Aorta (tissue), 5 donors: ENCODE results near the gene FAM187B. TPM values are rescaled to one million over a fixed set of nuclear protein-coding genes. Genes with fewer than 3 reads are reported as not detected.

ENCODE experiments used
- ATAC-seq: fragments of 200-7000 bp; cut with Tn5 transposase; one replicate; pipeline ENCODE4 v1.9.1; 2022; ENCODE audit warnings: moderate library complexity; ENCODE audit not compliant: low FRiP score
- DNase-seq, 2 donors: peaks; one replicate each; pipeline ENCODE4 v3.0.0-alpha.2; 2020
- H3K27ac ChIP-seq, 2 donors: one replicate each; pipeline ENCODE4 v1.5.1; 2013; ENCODE audit warnings: low read length in 2 of 2, mild to moderate bottlenecking in 2 of 2, moderate library complexity in 2 of 2, control low read depth in 1 of 2, inconsistent platforms in 1 of 2, low read depth in 1 of 2
- H3K27me3 ChIP-seq, 2 donors: one replicate each; pipeline ENCODE4 v1.6.1; 2013; ENCODE audit warnings: control low read depth in 1 of 2, low read length in 1 of 2, mild to moderate bottlenecking in 1 of 2, moderate library complexity in 1 of 2; ENCODE audit not compliant: insufficient read depth in 2 of 2, control insufficient read depth in 1 of 2
- H3K36me3 ChIP-seq, 2 donors: one replicate each; pipeline ENCODE4 v1.6.1; 2013; ENCODE audit warnings: control low read depth in 1 of 2, low read length in 1 of 2, mild to moderate bottlenecking in 1 of 2; ENCODE audit not compliant: insufficient read depth in 2 of 2, control insufficient read depth in 1 of 2
- H3K4me1 ChIP-seq, 2 donors: one replicate each; pipeline ENCODE4 v1.6.1; 2013; ENCODE audit warnings: low read length in 2 of 2, control low read depth in 1 of 2, mild to moderate bottlenecking in 1 of 2, moderate library complexity in 1 of 2; ENCODE audit not compliant: insufficient read depth in 2 of 2, control insufficient read depth in 1 of 2
- H3K4me3 ChIP-seq, 2 donors: one replicate each; pipeline ENCODE4 v1.5.1; 2013; ENCODE audit warnings: low read length in 2 of 2, control low read depth in 1 of 2, mild to moderate bottlenecking in 1 of 2
- H3K9me3 ChIP-seq: one replicate; pipeline ENCODE4 v1.6.1; 2013; ENCODE audit warnings: mild to moderate bottlenecking, low read length; ENCODE audit not compliant: control insufficient read depth
- WGBS, 2 donors: extraction: QIAGEN DNeasy Blood & Tissue Kit; methylation state at CpG; one replicate each; pipeline ENCODE4 v1.1.7; 2013; 5-methylcytosine and 5-hydroxymethylcytosine counted together
- intact Hi-C, 2 donors: fragments of 100-400 bp; cut with DNase I; formaldehyde crosslinking; loops; one replicate each; pipeline versions ENCODE4 v1.14.2 to v1.15.0; 2022
- polyA plus RNA-seq, 2 donors: library from polyadenylated mRNA; stranded (reverse); fragments of 200-250 nt; gene quantifications; one replicate each; pipeline ENCODE4 v1.2.3, GENCODE V29; 2013
- total RNA-seq, 2 donors: library from RNA; stranded (reverse); fragmentation: NEBNext Ultra II Directional; extraction: Animal tissue kit (Norgen Biotek cat#: 25700); gene quantifications; one replicate each; pipeline ENCODE4 v1.2.1, GENCODE V29; 2021
- donor health status: healthy with polysubstance abuse.
- donor health status: Bipolar disorder and iron deficiency.
- donor health status: DM: no; HTN: no; CAD: no.
- donor health status: DM: no; HTN: no; CAD: no.
- donor health status: DM: yes; HTN: yes; CAD: no.

The FAM187B gene
- total and polyA plus RNA-seq, 4 donors: not detected

DNA sequence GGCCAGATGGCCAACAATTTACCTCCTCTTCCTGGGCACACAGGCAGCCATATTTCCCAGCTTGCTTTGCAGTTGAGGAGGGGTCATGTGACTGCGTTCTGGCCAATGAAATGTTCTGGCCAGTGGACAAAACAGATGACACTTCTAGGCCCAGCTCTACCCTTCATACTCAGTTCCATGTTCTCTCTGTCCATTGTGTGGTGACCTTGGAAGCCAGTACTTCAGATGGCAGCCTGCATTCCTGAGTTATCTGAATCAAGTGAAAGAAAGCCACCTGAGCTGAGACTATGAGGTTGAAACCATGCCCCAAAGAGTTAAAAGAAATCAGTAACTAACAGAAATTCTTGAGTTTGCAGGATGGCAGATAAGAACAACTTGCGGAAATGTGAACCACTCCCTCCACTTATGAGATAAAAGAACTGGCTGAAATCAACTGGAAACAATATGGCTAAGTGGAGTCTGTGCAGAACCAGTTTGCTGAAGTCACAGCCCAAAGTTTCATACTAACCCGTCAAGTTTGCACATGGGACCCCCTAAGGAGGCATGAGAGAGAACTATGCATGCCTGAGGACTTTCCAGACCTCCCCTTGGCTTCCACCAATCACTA, 8.1 kb downstream of the FAM187B start:
- ATAC-seq (no peak), DNase-seq (no peak)
- H3K4me3 ChIP-seq: no peak overlapping the region
- intact Hi-C loops: no loop called here
- WGBS, 2 donors: 34 to 39% methylated on average over 3 of the region's 3 CpGs
- no peaks in the 10 kb centered on the region for H3K36me3 ChIP-seq
- peaks cover 13% of the 10 kb centered on the region for H3K9me3 ChIP-seq
- no peaks in the 10 kb centered on the region for H3K27me3 ChIP-seq
- no peaks in the 10 kb centered on the region for H3K4me1 ChIP-seq
- H3K27ac ChIP-seq: no peak overlapping the region

- 83 to 96% methylated on average over 1 of the region's 1 CpG for WGBS, 2 donors
- Histone ChIP-seq H3K9me3 (peaks cover 13% of the 10 kb centered on the region), H3K27ac (no peak overlapping the region), H3K36me3 (no peaks in the 10 kb centered on the region), H3K27me3 (no peaks in the 10 kb centered on the region), H3K4me1 (no peaks in the 10 kb centered on the region), H3K4me3 (no peak overlapping the region)
- no peak for DNase-seq
- no peak for ATAC-seq
- intact Hi-C loops: no loop called here
These were observed 9.5 kb downstream of the FAM187B start for GRCh38 chr19:35219008-35219407.

DNA sequence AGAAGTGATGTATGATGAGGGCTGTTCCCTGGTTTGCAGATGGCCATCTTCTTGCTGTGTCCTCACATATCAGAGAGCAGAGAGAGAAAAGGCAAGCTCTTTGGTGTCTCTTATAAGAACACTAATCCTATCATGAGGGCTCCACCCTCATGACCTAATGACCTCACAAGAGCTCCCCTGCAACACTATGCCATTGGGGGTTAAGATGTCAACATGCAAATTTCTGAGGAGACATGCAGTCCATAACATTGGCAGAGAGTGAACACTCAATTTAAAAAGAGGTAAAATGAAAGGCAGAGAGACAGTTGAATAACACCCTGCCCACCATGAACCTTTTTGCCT, 10.9 kb downstream of the FAM187B start:
- DNase-seq (no peak), ATAC-seq (no peak)
- Histone ChIP-seq H3K4me1 (no peaks in the 10 kb centered on the region), H3K27me3 (no peaks in the 10 kb centered on the region), H3K36me3 (no peaks in the 10 kb centered on the region), H3K9me3 (peaks cover 8% of the 10 kb centered on the region), H3K4me3 (no peak overlapping the region), H3K27ac (no peak overlapping the region)
- intact Hi-C loops: no loop called here

DNA sequence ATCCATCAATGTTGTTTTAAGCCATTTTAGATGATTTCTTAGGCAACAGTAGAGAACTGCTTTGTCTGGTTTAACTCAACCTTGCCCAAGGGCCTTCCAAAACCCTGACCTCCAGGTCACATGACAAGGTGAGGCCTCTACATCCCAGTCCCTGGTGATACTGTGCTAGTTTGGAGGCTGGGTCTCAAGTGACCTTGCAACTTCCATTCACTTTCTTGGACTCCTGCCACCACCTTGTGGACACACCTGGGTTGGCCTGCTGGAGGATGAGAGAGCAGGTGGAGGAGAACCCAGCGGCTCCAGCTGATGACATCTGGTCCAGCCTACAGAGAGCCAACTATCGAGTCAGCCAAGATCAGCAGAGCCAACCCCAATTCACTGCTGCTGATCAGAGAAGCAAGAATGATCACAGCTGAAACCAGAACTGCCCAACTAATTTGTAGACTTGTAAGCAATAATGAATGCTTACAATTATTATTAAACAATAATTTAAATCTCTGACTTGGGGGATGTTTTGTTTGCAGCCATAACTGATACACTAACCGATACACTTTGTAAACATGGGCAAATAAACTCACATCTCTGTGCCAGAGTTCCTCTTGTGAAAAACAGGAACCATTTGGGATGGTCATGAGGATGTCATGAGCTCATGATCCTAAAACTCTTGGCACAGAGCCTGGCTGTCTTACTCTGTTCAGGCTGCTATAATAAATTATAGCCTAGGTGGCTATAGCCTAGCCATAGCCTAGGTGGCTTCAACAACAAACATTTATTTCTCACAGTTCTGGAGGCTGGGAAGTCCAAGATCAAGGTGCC, 11.5 kb downstream of the FAM187B start:
- Histone ChIP-seq H3K4me1 (no peaks in the 10 kb centered on the region), H3K9me3 (peaks cover 6% of the 10 kb centered on the region), H3K27ac (no peak overlapping the region), H3K36me3 (no peaks in the 10 kb centered on the region), H3K4me3 (no peak overlapping the region), H3K27me3 (no peaks in the 10 kb centered on the region)
- intact Hi-C loops: no loop called here
- WGBS, 2 donors: 73 to 92% methylated on average over 3 of the region's 3 CpGs
- ATAC-seq (no peak), DNase-seq (no peak)

GRCh38 chr19:35216016-35216832, 12.3 kb downstream of the FAM187B start:
- 75 to 78% methylated on average over 8 of the region's 8 CpGs for WGBS, 2 donors
- ATAC-seq (no peak), DNase-seq (no peak)
- no peaks in the 10 kb centered on the region for H3K27me3 ChIP-seq
- intact Hi-C loops: no loop called here
- H3K4me1 ChIP-seq: no peaks in the 10 kb centered on the region
- no peaks in the 10 kb centered on the region for H3K36me3 ChIP-seq
- no peak overlapping the region for H3K27ac ChIP-seq
- H3K9me3 ChIP-seq: peaks cover 6% of the 10 kb centered on the region
- no peak overlapping the region for H3K4me3 ChIP-seq

GRCh38 chr19:35214766-35215422, 13.6 kb downstream of the FAM187B start:
- H3K9me3 ChIP-seq: peaks cover 4% of the 10 kb centered on the region
- no peak overlapping the region for H3K4me3 ChIP-seq
- intact Hi-C loops: no loop called here
- no peaks in the 10 kb centered on the region for H3K36me3 ChIP-seq
- ATAC-seq (no peak), DNase-seq (no peak)
- H3K27ac ChIP-seq: no peak overlapping the region
- WGBS, 2 donors: 64 to 66% methylated on average over 7 of the region's 7 CpGs
- H3K27me3 ChIP-seq: no peaks in the 10 kb centered on the region
- H3K4me1 ChIP-seq: no peaks in the 10 kb centered on the region

GRCh38 chr19:35213663-35214632, 14.6 kb downstream of the FAM187B start:
- intact Hi-C loops: no loop called here
- 31 to 32% methylated on average over 21 of the region's 21 CpGs for WGBS, 2 donors
- Histone ChIP-seq H3K4me1 (no peaks in the 10 kb centered on the region), H3K36me3 (no peaks in the 10 kb centered on the region), H3K9me3 (peaks cover 2% of the 10 kb centered on the region), H3K4me3 (no peak overlapping the region), H3K27me3 (no peaks in the 10 kb centered on the region), H3K27ac (no peak overlapping the region)
- ATAC-seq (peak; percentile 74), DNase-seq (peak; percentile 61 to 77)

DNA sequence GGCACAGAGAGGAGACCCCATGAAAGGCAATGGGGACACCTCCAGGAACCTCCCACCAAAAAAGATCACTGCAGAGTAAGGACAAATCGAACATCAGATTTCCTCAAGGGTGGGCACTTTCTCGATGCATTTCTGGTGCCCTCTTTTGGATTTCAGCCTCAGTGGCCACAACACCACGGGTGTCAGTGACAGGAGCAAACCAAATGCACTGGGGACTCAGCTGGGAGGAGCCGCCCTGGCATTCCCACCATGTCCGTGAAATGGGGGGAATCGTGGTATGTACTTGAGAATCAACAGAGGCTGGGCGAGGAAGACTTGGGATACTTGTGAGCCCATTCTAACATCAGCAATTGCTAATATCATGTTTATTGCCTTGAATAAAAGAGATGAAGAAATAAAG, 16.3 kb downstream of the FAM187B start:
- no peak overlapping the region for H3K27ac ChIP-seq
- no peak for DNase-seq
- H3K27me3 ChIP-seq: no peaks in the 10 kb centered on the region
- intact Hi-C loops: no loop called here
- peaks cover 2% of the 10 kb centered on the region for H3K9me3 ChIP-seq
- no peaks in the 10 kb centered on the region for H3K36me3 ChIP-seq
- ATAC-seq: no peak
- H3K4me3 ChIP-seq: no peak overlapping the region
- no peaks in the 10 kb centered on the region for H3K4me1 ChIP-seq
- 60% methylated on average over 7 of the region's 7 CpGs for WGBS, 2 donors
